ENCODE data around the gene WNK3. TPM values are rescaled to one million over a fixed set of nuclear protein-coding genes. Genes with fewer than 3 reads are reported as not detected.

WNK3 gene
- total and polyA plus RNA-seq, 9 of the 15 experiments (the other 6 are each of a cell fraction or from before 2014, with no cell fraction given), result under 0.01 to 0.02 (median 0.01) TPM; not detected in 4

DNA sequence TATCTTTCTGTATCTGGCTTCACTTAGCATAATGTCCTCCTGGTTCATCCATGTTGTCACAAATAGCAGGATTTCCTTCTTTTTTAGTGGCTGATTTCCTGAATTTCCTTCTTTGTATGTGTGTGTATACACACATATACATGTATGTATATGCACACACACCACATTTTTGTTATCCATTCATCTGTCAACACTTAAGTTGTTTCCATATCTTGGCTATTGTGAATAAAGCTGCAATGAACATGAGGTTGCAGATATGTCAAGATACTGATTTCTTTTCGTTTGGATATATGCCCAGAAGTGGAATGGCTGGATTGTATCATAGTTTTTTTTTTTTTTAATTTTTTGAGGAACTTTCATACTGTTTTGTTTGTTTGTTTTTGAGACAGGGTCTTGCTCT, 76.2 kb downstream of the WNK3 start:
- Histone ChIP-seq H3K9ac (ENCODE audit: insufficient read depth in 1 of 2, low read depth in 2 of 2, low read length in 2 of 2) (no peak overlapping the region), H3K4me1 (replicated peaks in 1 of 2; ENCODE audit: control insufficient read depth in 2 of 2, insufficient read depth in 2 of 2, low read length in 2 of 2) (no peaks in the 10 kb centered on the region), H3K27ac (ENCODE audit: extremely low read depth, low read depth, low read length) (no peak overlapping the region), H3K9me1 (ENCODE audit: control insufficient read depth, insufficient read depth, low read length) (no peaks in the 10 kb centered on the region), H3K4me3 (no peak overlapping the region), H3K4me2 (ENCODE audit: insufficient read depth, low read length) (no peak overlapping the region), H3K79me2 (ENCODE audit: control insufficient read depth, insufficient read depth, low read length) (no peaks in the 10 kb centered on the region), H2AFZ (ENCODE audit: low read depth, low read length) (no peak overlapping the region), H3K27me3 (ENCODE audit: control insufficient read depth in 2 of 2, insufficient read depth in 2 of 2, low read length in 2 of 2) (no peaks in the 10 kb centered on the region), H3K36me3 (ENCODE audit: control insufficient read depth, insufficient read depth, low read length) (no peaks in the 10 kb centered on the region), H4K20me1 (replicated peaks; ENCODE audit: control insufficient read depth, insufficient read depth, low read length) (no peaks in the 10 kb centered on the region), H3K9me3 (replicated peaks; ENCODE audit: control insufficient read depth, insufficient read depth, low read depth, low read length) (no peaks in the 10 kb centered on the region)
- no peak for ATAC-seq
- FAIRE-seq, result no peak
- CTCF ChIA-PET (ENCODE audit: low intra/inter-chr PET ratio), result no interaction called here
- in situ Hi-C loops (cut with MboI), result no loop called here
- no peak for DNase-seq (ENCODE audit: extremely low read depth in 1 of 4, low spot score in 3 of 4)
- POLR2A ChIA-PET, result no interaction called here
- BruUV-seq (replicated peaks), result no TSS peak
- intact Hi-C loops (cut with micrococcal nuclease), result no loop called here
- TF ChIP-seq ZNF140 (CRISPR knock-in tag; IDR thresholded peaks at IDR 0.05), result no peak
- TF ChIP-seq, protein P1, sequence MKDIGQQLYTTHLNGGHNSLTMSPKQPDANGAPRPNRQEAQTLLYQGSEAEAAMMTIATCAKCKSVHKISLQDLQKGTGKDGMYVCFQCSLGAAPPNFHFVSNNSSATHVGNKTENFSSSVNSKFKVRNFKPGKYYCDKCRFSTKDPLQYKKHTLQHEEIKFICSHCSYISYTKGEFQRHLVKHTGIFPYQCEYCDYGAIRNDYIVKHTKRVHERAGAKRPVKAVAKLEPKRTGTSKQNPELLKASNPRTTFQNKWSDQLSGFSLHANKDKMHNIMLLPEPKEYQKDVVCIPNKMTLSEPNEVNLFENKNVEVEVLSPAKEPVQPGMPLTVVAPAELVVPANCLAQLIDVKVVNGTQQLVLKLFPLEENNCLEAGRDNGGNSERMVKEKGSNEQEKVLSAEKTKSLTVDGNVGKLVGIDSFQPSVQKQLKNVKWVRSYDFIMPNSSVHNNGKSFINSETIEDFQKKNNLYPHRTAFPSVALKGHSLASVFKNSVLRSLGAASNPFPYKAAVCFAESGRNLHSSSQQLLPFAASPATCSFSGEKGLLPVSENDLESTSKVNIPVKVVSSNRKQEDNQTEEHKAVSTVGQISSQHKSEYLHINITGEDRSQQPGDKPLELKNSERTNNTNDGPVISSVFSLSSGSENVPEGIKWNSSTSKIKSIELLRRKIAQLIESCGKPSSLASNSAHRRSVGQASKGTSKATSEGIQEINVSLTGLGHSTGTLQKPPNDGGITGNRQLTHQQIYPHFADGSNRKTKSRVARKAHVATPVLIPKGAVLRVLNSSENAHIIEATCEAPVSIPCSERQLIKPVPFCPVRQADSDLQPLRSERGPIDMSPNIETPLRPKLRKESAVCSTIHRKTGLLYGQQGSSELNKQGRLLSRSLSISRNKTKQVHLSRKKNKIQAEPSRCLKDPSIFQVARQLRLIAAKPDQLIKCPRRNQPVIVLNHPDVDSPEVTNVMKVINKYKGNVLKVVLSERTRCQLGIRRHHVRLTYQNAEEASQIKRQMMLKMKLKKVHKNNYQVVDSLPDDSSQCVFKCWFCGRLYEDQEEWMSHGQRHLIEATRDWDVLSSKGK (CRISPR knock-in tag; IDR thresholded peaks at IDR 0.05), result no peak
- TF ChIP-seq, protein P2, sequence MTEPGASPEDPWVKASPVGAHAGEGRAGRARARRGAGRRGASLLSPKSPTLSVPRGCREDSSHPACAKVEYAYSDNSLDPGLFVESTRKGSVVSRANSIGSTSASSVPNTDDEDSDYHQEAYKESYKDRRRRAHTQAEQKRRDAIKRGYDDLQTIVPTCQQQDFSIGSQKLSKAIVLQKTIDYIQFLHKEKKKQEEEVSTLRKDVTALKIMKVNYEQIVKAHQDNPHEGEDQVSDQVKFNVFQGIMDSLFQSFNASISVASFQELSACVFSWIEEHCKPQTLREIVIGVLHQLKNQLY (CRISPR knock-in tag; conservative IDR thresholded peaks at IDR 0.05), result no peak
- TF ChIP-seq, protein P3, sequence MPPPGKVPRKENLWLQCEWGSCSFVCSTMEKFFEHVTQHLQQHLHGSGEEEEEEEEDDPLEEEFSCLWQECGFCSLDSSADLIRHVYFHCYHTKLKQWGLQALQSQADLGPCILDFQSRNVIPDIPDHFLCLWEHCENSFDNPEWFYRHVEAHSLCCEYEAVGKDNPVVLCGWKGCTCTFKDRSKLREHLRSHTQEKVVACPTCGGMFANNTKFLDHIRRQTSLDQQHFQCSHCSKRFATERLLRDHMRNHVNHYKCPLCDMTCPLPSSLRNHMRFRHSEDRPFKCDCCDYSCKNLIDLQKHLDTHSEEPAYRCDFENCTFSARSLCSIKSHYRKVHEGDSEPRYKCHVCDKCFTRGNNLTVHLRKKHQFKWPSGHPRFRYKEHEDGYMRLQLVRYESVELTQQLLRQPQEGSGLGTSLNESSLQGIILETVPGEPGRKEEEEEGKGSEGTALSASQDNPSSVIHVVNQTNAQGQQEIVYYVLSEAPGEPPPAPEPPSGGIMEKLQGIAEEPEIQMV (tag; conservative IDR thresholded peaks at IDR 0.05; ENCODE audit: low read depth), result no peak
- no peak for TF ChIP-seq ZNF644 (tag; IDR thresholded peaks at IDR 0.05; ENCODE audit: low read depth)
- TF ChIP-seq FOXP1 (CRISPR knock-in tag; IDR thresholded peaks at IDR 0.05), result no peak
- no peak for TF ChIP-seq SRF (CRISPR knock-in tag; IDR thresholded peaks at IDR 0.05)
- no peak for TF ChIP-seq ARNT (IDR thresholded peaks at IDR 0.05)
- TF ChIP-seq, protein P4, sequence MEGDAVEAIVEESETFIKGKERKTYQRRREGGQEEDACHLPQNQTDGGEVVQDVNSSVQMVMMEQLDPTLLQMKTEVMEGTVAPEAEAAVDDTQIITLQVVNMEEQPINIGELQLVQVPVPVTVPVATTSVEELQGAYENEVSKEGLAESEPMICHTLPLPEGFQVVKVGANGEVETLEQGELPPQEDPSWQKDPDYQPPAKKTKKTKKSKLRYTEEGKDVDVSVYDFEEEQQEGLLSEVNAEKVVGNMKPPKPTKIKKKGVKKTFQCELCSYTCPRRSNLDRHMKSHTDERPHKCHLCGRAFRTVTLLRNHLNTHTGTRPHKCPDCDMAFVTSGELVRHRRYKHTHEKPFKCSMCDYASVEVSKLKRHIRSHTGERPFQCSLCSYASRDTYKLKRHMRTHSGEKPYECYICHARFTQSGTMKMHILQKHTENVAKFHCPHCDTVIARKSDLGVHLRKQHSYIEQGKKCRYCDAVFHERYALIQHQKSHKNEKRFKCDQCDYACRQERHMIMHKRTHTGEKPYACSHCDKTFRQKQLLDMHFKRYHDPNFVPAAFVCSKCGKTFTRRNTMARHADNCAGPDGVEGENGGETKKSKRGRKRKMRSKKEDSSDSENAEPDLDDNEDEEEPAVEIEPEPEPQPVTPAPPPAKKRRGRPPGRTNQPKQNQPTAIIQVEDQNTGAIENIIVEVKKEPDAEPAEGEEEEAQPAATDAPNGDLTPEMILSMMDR (IDR thresholded peaks at IDR 0.05 in 2 of 3, conservative IDR thresholded peaks at IDR 0.05 in 1 of 3; ENCODE audit: insufficient read depth in 2 of 3, low read depth in 1 of 3, low read length in 3 of 3), result no peak
- WGBS (ENCODE audit: insufficient coverage, low coverage, missing lambda C conversion rate), result 0% methylated on average over 1 of the region's 1 CpG
